ENCODE measurements around the gene FRMD1. TPM values are rescaled to one million over a fixed set of nuclear protein-coding genes. Genes with fewer than 3 reads are reported as not detected.

FRMD1 gene
- total and polyA plus RNA-seq, 2 of the 8 experiments (the other 6 are each of a cell fraction or from before 2014, with no cell fraction given): 0.36 TPM; not detected in 1

- Histone ChIP-seq H4K5ac (ENCODE audit: insufficient read length, low read depth, low read length) (no peak overlapping the region), H3K9ac (replicated peaks in 1 of 4; ENCODE audit: extremely low read depth in 1 of 4, low read depth in 3 of 4, low read length in 3 of 4) (no peak overlapping the region), H4K91ac (replicated peaks; ENCODE audit: insufficient read length, low read length) (no peak overlapping the region), H3K79me1 (ENCODE audit: low read depth, low read length) (no peaks in the 10 kb centered on the region), H3K79me2 (ENCODE audit: control insufficient read depth in 1 of 2, insufficient read depth in 2 of 2, low read length in 2 of 2) (no peaks in the 10 kb centered on the region), H3K4ac (replicated peaks; ENCODE audit: insufficient read length, low read depth, low read length) (no peak overlapping the region), H3K4me1 (replicated peaks in 1 of 4; ENCODE audit: control insufficient read depth in 3 of 4, insufficient read depth in 4 of 4, low read length in 3 of 4) (peaks cover 0 to 8% (median 2%) of the 10 kb centered on the region in 4 experiments; a peak in 3 of 7 replicates), H3K14ac (ENCODE audit: insufficient read length) (no peak overlapping the region), H2BK12ac (ENCODE audit: low read depth, low read length) (no peak overlapping the region), H3K23ac (ENCODE audit: insufficient read length) (no peak overlapping the region), H3K18ac (ENCODE audit: extremely low read depth, low read length) (no peak overlapping the region), H2AK5ac (ENCODE audit: low read depth, low read length) (no peak overlapping the region), H3K27ac (ENCODE audit: low read depth, low read length) (no peak overlapping the region), H3K9me3 (ENCODE audit: insufficient read depth in 2 of 2, low read depth in 1 of 2, low read length in 1 of 2) (peaks cover 30 to 42% of the 10 kb centered on the region in 2 experiments), H3K4me2 (ENCODE audit: insufficient read depth in 1 of 2, low read depth in 2 of 2, low read length in 2 of 2) (no peak overlapping the region), H2BK20ac (ENCODE audit: low read length) (no peak overlapping the region), H4K20me1 (replicated peaks in 1 of 2; ENCODE audit: control insufficient read depth in 1 of 2, insufficient read depth in 2 of 2, low read length in 2 of 2) (no peaks in the 10 kb centered on the region), H2BK5ac (ENCODE audit: low read depth, low read length) (no peak overlapping the region), H2BK15ac (ENCODE audit: low read length) (no peak overlapping the region), H3K56ac (replicated peaks; ENCODE audit: insufficient read length, low read depth, low read length) (no peak overlapping the region), H4K8ac (ENCODE audit: extremely low read depth, insufficient read depth, low read length) (no peak overlapping the region), H3K27me3 (replicated peaks in 1 of 4; ENCODE audit: control insufficient read depth in 3 of 4, extremely low read depth in 1 of 4, insufficient read depth in 3 of 4, low read length in 3 of 4) (no peaks in the 10 kb centered on the region; a peak in 1 of 7 replicates), H2AFZ (ENCODE audit: low read length) (no peak overlapping the region), H2BK120ac (replicated peaks; ENCODE audit: low read depth, low read length) (no peak overlapping the region), H3K4me3 (ENCODE audit: extremely low read depth in 1 of 4, insufficient read depth in 2 of 4, low read depth in 3 of 4, low read length in 4 of 4) (no peak overlapping the region), H3K23me2 (ENCODE audit: low read depth, low read length) (no peaks in the 10 kb centered on the region), H3K36me3 (ENCODE audit: control insufficient read depth in 2 of 4, insufficient read depth in 4 of 4, low read length in 3 of 4) (peaks cover 0 to 2% (median 0%) of the 10 kb centered on the region in 4 experiments; a peak in 2 of 8 replicates)
- TF ChIP-seq CBX5 (IDR thresholded peaks at IDR 0.05; ENCODE audit: low read depth, low read length): no peak
- no peak for TF ChIP-seq MAFK (IDR thresholded peaks at IDR 0.05; ENCODE audit: low read depth, low read length)
- WGBS, 2 experiments (ENCODE audit: extremely low coverage in 1 of 2, insufficient coverage in 1 of 2, insufficient read length in 1 of 2, insufficient replicate concordance in 2 of 2, low coverage in 1 of 2, low lambda C conversion rate in 2 of 2, missing lambda C conversion rate in 1 of 2): 85% methylated on average over 13 of the region's 13 CpGs; no CpG with 5 or more reads in 1 of the 2 experiments
- CTCF ChIA-PET (ENCODE audit: partially characterized antibody): interaction anchor here (1.1 to 1.8 kb wide), 2 partner anchors 26 to 49 kb away, joined by 4 read pairs; no protein-coding TSS in a partner anchor
- no peak for FAIRE-seq
- POLR2A ChIA-PET (ENCODE audit: partially characterized antibody): no interaction called here
- no peak for DNase-seq (ENCODE audit: low read depth in 1 of 2, low spot score in 2 of 2)
Observed at GRCh38 chr6:168039849-168040248, 39.2 kb downstream of the FRMD1 start.
